LNCAP (cell line): Measurements from ENCODE around the gene HSPA4L.

Experiments
- CTCF ChIP-seq: fragments of 450-650 bp; IDR thresholded peaks from 2 replicates; pipeline ENCODE4 v1.5.1; 2017; ENCODE audit warnings: mild to moderate bottlenecking

Gene HSPA4L

GRCh38 chr4:127852661-127853060 lies 70.5 kb downstream of the HSPA4L start:
- TF ChIP-seq CTCF = no peak

- TF ChIP-seq CTCF = no peak
These were observed 74.2 kb downstream of the HSPA4L start for GRCh38 chr4:127856196-127856812.

- TF ChIP-seq CTCF = no peak
These were observed 74.8 kb downstream of the HSPA4L start for GRCh38 chr4:127856813-127857447.

- TF ChIP-seq CTCF = no peak
These were observed 75.5 kb downstream of the HSPA4L start for GRCh38 chr4:127857641-127858040.

- no peak for TF ChIP-seq CTCF
These were observed 86.1 kb downstream of the HSPA4L start for GRCh38 chr4:127868196-127868595.

GRCh38 chr4:127870281-127870680 lies 88.2 kb downstream of the HSPA4L start:
- TF ChIP-seq CTCF = no peak

GRCh38 chr4:127870688-127871087 lies 88.6 kb downstream of the HSPA4L start:
- no peak for TF ChIP-seq CTCF
